SHP77 (cell line): ENCODE data around the gene HDAC2.
A peak's percentile ranks its signal among the peaks of the same experiment; 100 is the strongest.
"Not testable (repeated sequence)": the region's sequence is repeated elsewhere in the genome, so short reads cannot be mapped to it uniquely, and the experiment has no call there.

Experiments
- DNase-seq, 2 experiments: peaks; one replicate each; lab custom pipeline; 2025; lab: John Stamatoyannopoulos, UW

HDAC2 gene

DNA sequence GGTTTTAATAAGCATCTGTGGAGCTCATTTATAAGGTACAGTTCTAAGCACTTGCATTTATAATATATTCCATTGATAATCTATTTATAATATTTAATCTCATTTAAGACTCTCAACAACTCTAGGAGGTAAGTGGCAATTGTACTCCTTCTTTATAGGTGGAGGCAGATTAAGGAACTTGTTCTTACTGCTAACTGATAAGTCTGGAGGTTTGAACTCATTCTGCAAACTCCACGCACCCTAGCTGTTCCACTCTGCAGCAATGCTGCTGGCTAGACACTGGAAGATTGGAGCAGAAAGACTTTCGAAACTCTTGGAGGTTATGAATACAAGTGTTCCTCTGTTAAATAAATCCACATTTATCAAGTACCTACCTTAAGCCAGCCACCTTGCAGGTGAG lies 793 bp upstream of the HDAC2 start:
- no peak for DNase-seq

DNA sequence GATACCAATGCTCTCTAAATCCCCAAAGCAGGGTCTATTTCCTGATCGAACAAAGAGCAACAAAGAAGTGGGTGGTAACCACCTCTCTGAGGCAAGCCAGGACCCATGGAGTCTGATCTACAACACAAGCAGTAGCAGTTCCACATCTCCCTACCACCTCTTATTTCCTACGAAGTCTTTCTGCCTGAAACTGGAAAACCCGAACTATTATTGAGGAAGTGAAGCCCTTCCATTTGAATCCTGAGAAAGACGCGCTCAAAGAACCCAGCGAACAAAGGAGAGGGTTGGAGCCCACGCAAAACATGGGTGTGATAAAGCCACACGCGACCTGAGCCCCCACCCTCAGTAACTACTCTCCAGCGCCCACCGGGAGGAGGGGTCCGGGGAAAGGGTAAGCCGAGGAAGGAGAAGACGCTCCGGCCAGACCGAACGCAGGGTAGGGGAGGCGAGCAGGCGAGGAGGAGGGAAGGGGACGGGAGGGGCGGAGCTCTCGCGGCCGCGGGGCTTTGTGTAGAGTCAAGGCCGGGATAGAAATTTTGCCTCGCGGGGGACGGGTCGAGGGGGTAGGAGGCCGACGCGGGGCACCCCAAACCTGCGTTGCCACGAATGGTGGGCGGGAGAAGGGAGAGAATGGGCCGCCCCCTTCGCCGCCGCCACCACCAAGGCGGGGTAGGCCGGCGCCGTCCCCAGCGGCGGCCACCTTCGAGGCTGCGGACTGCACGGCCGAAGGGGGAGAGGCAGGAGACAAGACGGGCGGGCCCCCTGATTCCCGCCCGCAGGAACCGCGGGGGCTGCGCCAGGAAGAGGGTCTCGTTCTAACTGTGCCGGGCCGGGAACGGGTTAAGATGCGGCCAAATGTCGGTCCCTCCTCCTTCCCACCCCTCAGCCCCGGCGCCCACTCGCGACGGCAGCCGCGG lies 802 bp downstream of the HDAC2 start:
- peak; percentile 38 to 40 for DNase-seq

- DNase-seq: no peak
These were observed 2.5 kb downstream of the HDAC2 start for GRCh38 chr6:113968472-113968871.

- DNase-seq: no peak
These were observed 3.2 kb downstream of the HDAC2 start for GRCh38 chr6:113967777-113968176.

DNA sequence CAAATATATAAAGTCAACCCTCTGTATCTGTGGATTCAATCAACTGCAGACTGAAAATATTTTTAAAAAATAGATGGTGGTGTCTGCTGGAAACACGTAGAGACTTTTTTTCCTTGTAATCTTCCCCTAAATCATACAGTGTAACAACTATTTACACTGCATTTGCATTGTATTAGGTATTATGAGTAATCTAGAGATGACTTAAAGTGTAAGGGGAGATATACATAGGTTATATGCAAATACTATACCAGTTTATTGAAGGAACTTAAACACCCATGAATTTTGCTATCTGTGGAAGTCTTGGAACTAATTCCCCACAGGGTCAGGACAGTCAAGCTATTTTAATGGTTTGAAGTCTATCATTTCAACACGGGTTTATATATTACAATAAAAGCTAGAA lies 10.2 kb downstream of the HDAC2 start:
- no peak for DNase-seq

- DNase-seq: no peak
These were observed 11.7 kb downstream of the HDAC2 start for GRCh38 chr6:113959235-113959634.

- DNase-seq: no peak
These were observed 16.3 kb downstream of the HDAC2 start for GRCh38 chr6:113954653-113955052.

DNA sequence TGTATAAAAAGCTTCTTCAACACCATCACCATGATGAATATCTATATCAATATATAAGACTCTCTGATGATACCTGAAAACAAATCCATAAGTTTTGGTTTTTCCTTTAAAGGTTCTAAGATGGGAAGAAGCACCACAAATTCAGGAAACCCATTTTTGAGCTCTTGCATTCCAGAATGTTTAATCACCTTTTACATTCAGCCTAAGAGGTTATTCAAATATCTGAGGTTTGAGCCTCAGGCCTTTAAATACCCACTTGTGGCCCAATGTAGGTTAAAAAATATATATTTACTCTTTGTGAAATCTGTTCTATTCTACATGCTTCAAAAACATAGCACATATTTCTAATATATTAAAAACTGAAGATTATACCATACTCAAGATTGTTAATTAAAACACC lies 17.6 kb downstream of the HDAC2 start:
- DNase-seq: no peak

DNA sequence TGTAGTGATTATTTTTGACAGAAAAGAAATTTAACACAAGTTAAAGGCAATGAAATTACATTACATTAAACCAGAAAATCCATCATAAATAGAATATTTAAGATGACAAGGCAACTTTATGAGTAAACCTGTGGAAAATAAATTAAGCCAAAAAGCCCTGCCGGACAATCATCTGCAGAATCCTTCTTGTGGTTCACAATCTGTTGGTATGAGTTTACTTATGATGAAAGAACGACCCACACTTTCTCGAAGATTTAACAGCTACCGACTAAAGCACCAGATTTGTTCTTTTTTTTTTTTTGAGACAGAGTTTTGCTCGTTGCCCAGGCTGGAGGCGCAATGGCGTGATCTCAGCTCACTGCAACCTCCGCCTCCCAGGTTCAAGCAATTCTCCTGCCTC lies 21.4 kb downstream of the HDAC2 start:
- DNase-seq: no peak

GRCh38 chr6:113944701-113945100 lies 26.2 kb downstream of the HDAC2 start:
- no peak for DNase-seq

DNA sequence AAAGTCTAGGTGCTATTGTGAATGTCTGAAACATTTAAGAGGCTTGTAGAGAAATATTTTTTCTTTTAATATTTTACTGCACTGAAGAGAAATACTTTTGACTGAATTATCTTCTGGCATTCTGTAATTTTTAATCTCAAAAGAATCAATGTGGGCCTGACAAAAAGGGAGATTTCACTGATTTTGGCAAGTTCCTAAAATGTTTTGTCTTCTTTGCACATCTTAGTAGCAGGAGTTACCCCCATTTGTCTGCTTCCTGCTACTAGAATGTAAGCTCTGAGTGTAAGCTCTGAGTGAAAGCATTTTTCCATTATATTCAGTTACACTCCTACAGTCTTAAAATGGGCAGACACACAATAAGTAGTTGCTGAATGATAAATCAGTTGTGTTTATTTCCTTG lies 31.1 kb downstream of the HDAC2 start:
- no peak for DNase-seq

- peak; percentile 10 to 58 for DNase-seq
These were observed 34.6 kb downstream of the HDAC2 start for GRCh38 chr6:113936093-113936934.

DNA sequence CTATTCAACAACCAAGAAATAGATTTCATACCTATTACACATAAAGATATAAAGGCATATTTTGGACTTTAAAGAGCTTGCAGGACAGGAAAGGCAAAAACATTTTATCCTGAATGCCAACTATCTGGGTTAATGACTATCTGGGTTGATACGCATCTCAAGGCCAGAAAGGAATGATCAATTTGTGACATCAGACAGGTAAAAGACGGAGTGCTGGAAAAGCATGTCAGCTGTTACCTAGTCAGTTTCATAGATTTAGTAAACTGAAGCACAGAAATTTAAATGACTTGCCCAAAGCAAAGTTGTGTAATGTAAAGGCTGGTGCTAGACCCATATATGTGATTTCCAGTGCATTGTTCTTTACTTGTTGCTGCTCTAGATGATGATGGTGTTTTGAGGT lies 36.8 kb downstream of the HDAC2 start:
- DNase-seq: no peak

- not testable (repeated sequence) for DNase-seq
These were observed 39.0 kb downstream of the HDAC2 start for GRCh38 chr6:113931907-113932306.

GRCh38 chr6:113930183-113930582 lies 40.8 kb downstream of the HDAC2 start:
- DNase-seq: no peak

DNA sequence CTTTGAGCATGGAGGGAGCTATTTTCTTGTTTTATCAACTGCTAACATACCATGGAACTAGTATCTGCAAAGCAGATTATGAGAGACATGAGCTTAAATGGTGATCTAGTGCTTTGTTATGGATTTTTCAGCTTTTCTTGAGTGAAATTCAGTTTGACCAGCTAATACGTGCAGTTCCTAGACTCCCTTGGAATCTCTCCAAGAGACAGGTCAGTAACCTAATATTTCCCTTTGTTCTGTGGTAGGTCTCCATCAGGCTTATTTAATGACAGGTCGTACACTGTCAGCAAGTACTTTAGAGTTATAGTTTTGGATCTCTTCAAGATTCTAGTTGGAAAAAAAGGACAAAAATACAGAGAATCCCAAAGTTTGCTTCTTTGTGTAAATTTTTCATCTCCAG lies 43.9 kb downstream of the HDAC2 start:
- DNase-seq: no peak

- DNase-seq: no peak
These were observed 45.6 kb downstream of the HDAC2 start for GRCh38 chr6:113925378-113925777.

DNA sequence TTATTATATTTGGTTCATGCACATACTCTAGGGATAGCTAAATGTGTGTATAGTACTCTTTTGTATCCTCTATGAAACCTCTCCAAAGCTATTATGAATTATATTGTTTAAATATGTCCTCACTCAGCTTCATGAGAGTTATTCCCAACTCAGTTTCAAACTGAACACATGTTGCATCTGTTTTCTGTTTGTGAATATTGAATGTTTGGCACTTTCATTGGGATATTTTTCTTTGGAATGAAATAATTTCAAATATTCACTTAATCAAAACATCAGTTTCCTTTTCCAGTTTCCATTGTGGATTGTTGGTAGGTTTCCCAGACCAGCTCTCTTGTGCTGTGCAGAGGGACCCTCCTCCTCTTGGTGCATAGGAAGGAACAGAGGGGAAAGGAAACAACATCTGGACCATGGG lies 46.6 kb downstream of the HDAC2 start:
- no peak for DNase-seq

GRCh38 chr6:113923526-113923925 lies 47.4 kb downstream of the HDAC2 start:
- no peak for DNase-seq

DNA sequence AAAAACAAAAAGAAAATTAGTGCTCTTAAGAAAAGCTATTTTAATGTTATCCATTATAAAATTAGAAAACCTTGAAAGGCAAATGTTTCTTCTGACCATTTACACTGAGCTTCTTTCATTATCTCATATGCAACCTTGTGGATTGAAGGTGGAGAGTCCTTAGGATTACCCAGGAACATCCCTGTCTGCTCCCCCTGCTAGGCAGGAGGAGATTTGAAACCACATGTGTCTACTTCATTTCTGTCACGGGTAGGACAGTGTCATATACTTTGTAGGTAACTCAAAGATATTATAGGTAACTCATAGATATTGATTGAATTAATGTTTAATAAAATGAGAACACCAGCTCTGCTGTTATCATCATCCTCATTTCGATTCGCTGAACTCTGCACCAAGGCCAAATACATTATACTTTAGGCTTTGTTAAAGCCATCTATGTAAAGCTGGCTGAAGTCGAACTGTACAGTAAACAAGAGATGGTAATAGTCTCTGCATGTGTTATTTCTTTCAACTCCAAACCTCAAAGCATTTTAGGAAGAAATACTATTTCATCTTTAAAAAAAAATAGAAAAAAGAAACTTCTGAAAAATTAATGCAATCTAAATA lies 49.5 kb downstream of the HDAC2 start:
- DNase-seq: no peak

DNA sequence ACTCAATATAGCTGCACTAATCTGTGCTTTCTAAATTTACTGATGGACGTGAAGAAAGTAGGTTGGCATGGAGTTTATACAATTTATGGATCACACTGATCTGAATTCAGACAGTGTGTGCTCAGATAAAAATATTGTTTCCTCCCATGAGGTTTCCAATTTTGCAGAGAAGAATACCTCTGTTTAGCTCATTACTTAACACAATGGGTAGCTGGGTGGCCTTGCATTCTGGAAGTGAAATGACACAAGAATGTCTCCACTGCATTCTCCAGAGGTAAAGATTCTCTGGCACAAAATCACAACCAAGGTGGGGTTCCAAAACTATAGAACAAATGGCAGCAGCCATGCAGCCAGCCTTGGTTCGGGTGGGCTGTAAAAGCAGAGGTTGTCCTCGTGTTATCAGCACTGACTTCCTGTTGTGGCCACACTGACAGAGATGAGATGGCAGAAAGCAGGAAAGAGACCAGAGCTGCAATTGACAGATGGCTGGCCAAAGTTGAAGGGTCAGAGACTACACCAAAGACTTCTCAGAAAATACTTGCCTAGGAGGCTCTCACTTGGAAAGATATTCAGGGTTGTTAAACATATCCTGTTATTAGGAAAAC lies 50.2 kb downstream of the HDAC2 start:
- DNase-seq: no peak

GRCh38 chr6:113910285-113910684 lies 60.7 kb downstream of the HDAC2 start:
- not testable (repeated sequence) for DNase-seq
